ENCODE data around the gene ZBTB7B. TPM values are rescaled to one million over a fixed set of nuclear protein-coding genes. Genes with fewer than 3 reads are reported as not detected.
A peak's percentile ranks its signal among the peaks of the same experiment; 100 is the strongest.

ZBTB7B gene
- total RNA-seq, 1 experiment from 2014 or later: 44.1 TPM

DNA sequence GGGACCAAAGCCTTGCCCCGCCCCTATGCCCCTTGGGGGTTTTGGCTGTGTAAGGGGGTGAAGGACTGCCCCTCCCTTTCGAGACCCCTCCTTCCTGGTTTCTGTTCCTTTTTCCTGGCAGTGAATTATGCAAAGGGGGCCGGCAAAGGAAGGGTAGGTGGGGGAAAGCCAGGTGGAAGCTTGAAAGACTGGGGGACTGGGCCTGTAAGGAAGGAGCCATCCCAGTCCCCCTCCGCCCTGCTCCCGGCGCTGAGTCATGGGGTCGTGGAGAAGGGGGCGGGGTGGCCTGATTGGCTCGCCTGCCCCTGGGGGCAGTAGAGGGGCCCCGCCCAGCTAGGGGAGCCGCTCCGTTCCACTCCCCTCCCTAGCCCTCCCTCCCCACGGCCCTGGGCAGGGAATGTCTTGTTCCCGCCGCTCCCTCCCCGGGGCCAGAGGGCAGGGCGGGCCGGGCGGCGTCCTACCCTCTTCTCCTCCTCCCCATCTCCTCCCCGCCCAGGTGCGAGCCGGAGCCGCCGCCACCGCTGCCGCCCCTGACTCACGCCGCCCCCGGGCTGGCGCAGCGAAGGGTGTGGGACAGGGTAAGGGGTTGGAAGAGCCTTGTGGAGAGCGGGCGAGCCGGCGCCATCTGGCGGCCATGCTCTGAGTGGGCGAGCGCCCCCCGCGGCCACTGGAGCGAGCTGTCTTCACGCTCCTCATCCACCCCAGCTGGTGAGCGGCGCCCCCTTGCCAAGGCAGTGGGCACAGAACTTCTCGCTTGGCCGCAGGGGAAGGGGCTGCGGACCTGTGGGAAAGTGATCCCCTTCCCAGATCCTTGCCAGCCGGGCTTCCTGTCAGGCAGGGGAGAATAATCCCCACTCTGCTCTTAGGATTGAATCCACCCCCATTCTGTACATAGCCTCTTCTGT, 14.7 kb downstream of the ZBTB7B start:
- H3K9me3 ChIP-seq (ENCODE audit: insufficient read depth, low read depth): no peaks in the 10 kb centered on the region

DNA sequence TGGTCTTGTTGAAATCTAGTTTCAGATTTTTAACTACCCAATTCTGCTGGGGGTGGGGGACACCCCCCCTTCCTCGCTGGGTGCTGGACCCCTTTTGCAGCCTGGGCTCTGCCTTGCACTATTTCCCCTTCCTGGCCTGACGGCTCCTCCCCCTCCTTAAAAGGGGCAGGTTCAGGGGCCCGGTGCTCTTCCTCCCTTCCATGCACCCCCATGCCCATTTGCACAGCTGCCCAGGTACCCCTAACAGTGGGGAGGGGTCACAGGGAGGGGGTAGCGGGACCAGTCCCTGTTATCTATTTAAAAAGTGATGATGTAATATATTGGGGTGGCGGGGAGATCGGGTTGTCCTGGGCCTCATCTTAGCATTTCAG, 15.3 kb downstream of the ZBTB7B start:
- BruUV-seq (replicated peaks): TSS peak; percentile 20
- H4K20me1 ChIP-seq (ENCODE audit: insufficient read depth): peaks cover 5% of the 10 kb centered on the region; the same call in 1 of the 2 replicates
- peak overlapping the region; percentile 75 for H3K4me2 ChIP-seq
- peak overlapping the region; percentile 21 for H3K27ac ChIP-seq
- ChIA-PET POLR2A (ENCODE audit: unreplicated experiment) (interaction anchor here (0.5 kb wide), 1 partner anchor 1404 kb away, joined by 4 read pairs; no protein-coding TSS in a partner anchor), CTCF (interaction anchor here (0.6 to 1.5 kb wide), 2 partner anchors 34 to 47 kb away, joined by 4 to 17 read pairs; partner anchors contain the start of gene SHC1)
- no peak for DNase-seq
- intact Hi-C loops (cut with micrococcal nuclease; ENCODE audit: unreplicated experiment): loop anchor here (1.0 to 2.0 kb wide), 5 partner anchors 16 to 57 kb away; partner anchors contain the start of genes CKS1B, PYGO2, SHC1 and ZBTB7B
- no peaks in the 10 kb centered on the region for H3K9me3 ChIP-seq (ENCODE audit: insufficient read depth, low read depth)
- H3K79me2 ChIP-seq (ENCODE audit: low read depth): peaks cover 4% of the 10 kb centered on the region; the same call in 1 of the 2 replicates
- H3K4me3 ChIP-seq: peak overlapping the region; percentile 37; the same call in 1 of the 2 replicates
- peaks cover 43% of the 10 kb centered on the region for H3K4me1 ChIP-seq (replicated peaks; ENCODE audit: insufficient read depth)
- no peaks in the 10 kb centered on the region for H3K9me2 ChIP-seq (ENCODE audit: insufficient read depth)
- H2AFZ ChIP-seq: no peak overlapping the region
- no peaks in the 10 kb centered on the region for H3K36me3 ChIP-seq (ENCODE audit: low read depth)
- H3F3A ChIP-seq (ENCODE audit: insufficient read depth, low read depth): peaks cover 33% of the 10 kb centered on the region
- no peaks in the 10 kb centered on the region for H3K27me3 ChIP-seq (ENCODE audit: insufficient read depth, low read depth)
- no peak for TF ChIP-seq EZH2 (IDR thresholded peaks at IDR 0.05; ENCODE audit: low read depth)
- TF ChIP-seq, protein P1, sequence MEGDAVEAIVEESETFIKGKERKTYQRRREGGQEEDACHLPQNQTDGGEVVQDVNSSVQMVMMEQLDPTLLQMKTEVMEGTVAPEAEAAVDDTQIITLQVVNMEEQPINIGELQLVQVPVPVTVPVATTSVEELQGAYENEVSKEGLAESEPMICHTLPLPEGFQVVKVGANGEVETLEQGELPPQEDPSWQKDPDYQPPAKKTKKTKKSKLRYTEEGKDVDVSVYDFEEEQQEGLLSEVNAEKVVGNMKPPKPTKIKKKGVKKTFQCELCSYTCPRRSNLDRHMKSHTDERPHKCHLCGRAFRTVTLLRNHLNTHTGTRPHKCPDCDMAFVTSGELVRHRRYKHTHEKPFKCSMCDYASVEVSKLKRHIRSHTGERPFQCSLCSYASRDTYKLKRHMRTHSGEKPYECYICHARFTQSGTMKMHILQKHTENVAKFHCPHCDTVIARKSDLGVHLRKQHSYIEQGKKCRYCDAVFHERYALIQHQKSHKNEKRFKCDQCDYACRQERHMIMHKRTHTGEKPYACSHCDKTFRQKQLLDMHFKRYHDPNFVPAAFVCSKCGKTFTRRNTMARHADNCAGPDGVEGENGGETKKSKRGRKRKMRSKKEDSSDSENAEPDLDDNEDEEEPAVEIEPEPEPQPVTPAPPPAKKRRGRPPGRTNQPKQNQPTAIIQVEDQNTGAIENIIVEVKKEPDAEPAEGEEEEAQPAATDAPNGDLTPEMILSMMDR (conservative IDR thresholded peaks at IDR 0.05): no peak

More for the DNA sequence above, 14.7 kb downstream of the ZBTB7B start:
- Histone ChIP-seq H3K4me1 (replicated peaks; ENCODE audit: insufficient read depth) (peaks cover 36% of the 10 kb centered on the region), H3K4me2 (peak overlapping the region; percentile 75), H3K36me3 (ENCODE audit: low read depth) (no peaks in the 10 kb centered on the region), H3K4me3 (peak overlapping the region; percentile 37; the same call in 1 of the 2 replicates), H3K27me3 (ENCODE audit: insufficient read depth, low read depth) (no peaks in the 10 kb centered on the region), H3K79me2 (ENCODE audit: low read depth) (peaks cover 4% of the 10 kb centered on the region; the same call in 1 of the 2 replicates), H4K20me1 (ENCODE audit: insufficient read depth) (peaks cover 9% of the 10 kb centered on the region), H3K27ac (peak overlapping the region; percentile 53), H3K9me2 (ENCODE audit: insufficient read depth) (no peaks in the 10 kb centered on the region), H2AFZ (no peak overlapping the region), H3F3A (ENCODE audit: insufficient read depth, low read depth) (peaks cover 33% of the 10 kb centered on the region)
- POLR2A ChIA-PET (ENCODE audit: unreplicated experiment): interaction anchor here (0.5 to 0.7 kb wide), 4 partner anchors 18 to 1404 kb away, joined by 3 to 4 read pairs (median 4); partner anchors contain the start of gene FLAD1
- peak; percentile 91 to 99 for DNase-seq
- intact Hi-C loops (cut with micrococcal nuclease; ENCODE audit: unreplicated experiment): loop anchor here (1.0 to 2.0 kb wide), 5 partner anchors 15 to 56 kb away; partner anchors contain the start of genes CKS1B, PYGO2, SHC1 and ZBTB7B
- no TSS peak for BruUV-seq (replicated peaks)
- CTCF ChIA-PET: interaction anchor here (0.6 to 1.5 kb wide), 6 partner anchors 10 to 47 kb away, joined by 4 to 17 read pairs (median 7); partner anchors contain the start of genes SHC1 and ZBTB7B
- TF ChIP-seq, protein P1 (conservative IDR thresholded peaks at IDR 0.05): peak; percentile 93
- no peak for TF ChIP-seq EZH2 (IDR thresholded peaks at IDR 0.05; ENCODE audit: low read depth)

DNA sequence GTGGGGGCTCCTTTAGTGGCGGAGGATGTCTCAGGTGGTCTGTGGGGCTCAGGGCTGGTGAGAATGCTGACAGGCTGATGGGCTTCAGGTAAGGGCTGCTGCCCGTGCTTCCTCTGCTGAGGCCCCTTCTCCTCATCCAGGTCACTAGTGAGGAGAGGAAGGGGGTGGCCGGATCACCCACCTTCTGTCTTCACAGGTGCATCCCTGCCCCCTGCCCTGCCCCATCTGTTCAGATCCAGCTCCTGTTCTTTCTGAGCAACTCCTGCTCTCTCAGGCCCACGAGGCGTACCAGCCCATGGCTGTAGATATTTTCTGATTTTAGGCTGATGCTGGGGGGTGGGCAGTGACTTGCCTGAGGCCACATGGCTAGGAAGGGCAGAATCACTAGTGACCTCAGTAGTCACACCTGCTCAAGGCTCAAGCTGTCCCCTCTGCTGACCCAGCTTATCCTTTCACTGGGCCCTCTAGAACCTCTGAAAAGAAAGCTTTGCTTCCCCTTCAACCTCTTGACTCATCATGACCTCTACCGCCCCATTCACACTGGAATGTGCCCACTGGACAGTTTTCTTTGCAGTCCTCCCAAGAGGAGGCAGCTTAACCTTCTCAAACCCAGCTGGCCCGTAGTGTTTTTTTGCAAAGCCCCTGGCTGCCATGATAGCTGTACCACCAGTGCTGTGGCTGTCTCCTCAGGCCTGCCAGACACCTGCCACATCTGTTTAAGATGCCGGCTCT, 16.2 kb downstream of the ZBTB7B start:
- H2AFZ ChIP-seq: no peak overlapping the region
- H3K27me3 ChIP-seq (ENCODE audit: insufficient read depth, low read depth): no peaks in the 10 kb centered on the region
- H3K27ac ChIP-seq: no peak overlapping the region
- ChIA-PET CTCF (interaction anchor here (0.5 to 0.8 kb wide), 3 partner anchors 17 to 114 kb away, joined by 3 to 10 read pairs (median 3); no protein-coding TSS in a partner anchor), POLR2A (ENCODE audit: unreplicated experiment) (interaction anchor here (0.6 to 1.0 kb wide), 2 partner anchors 48 to 50 kb away, joined by 3 read pairs; partner anchors contain the start of gene SHC1)
- no peaks in the 10 kb centered on the region for H4K20me1 ChIP-seq (ENCODE audit: insufficient read depth)
- no peaks in the 10 kb centered on the region for H3K9me3 ChIP-seq (ENCODE audit: insufficient read depth, low read depth)
- H3K4me3 ChIP-seq: no peak overlapping the region
- H3K4me1 ChIP-seq (replicated peaks; ENCODE audit: insufficient read depth): peaks cover 44% of the 10 kb centered on the region
- TF ChIP-seq, protein P1 (conservative IDR thresholded peaks at IDR 0.05): no peak
- TF ChIP-seq EZH2 (IDR thresholded peaks at IDR 0.05; ENCODE audit: low read depth): no peak
- H3F3A ChIP-seq (ENCODE audit: insufficient read depth, low read depth): peaks cover 30% of the 10 kb centered on the region
- peak overlapping the region; percentile 75 for H3K4me2 ChIP-seq
- intact Hi-C loops (cut with micrococcal nuclease; ENCODE audit: unreplicated experiment): no loop called here
- no peaks in the 10 kb centered on the region for H3K36me3 ChIP-seq (ENCODE audit: low read depth)
- DNase-seq: no peak
- no peaks in the 10 kb centered on the region for H3K79me2 ChIP-seq (ENCODE audit: low read depth)
- no peaks in the 10 kb centered on the region for H3K9me2 ChIP-seq (ENCODE audit: insufficient read depth)
- no TSS peak for BruUV-seq (replicated peaks)

All from PC-9 (cell line).